Peyer's patch (tissue), 4 donors: ENCODE results near the gene RERE. TPM values are rescaled to one million over a fixed set of nuclear protein-coding genes. Genes with fewer than 3 reads are reported as not detected.

ENCODE experiments used
- DNase-seq, 3 donors: peaks; one replicate each; pipeline ENCODE4 v3.0.0-alpha.2; 2017 to 2019
- H3K27ac ChIP-seq, 4 donors: fragments of 200-600 bp; sonication (generic); one replicate each; pipeline ENCODE4 v1.5.1; 2016 to 2019
- H3K27me3 ChIP-seq, 2 donors: fragments of 200-600 bp; sonication (generic); one replicate each; pipeline ENCODE4 v1.5.1; 2019
- H3K36me3 ChIP-seq, 3 donors: fragments of 200-600 bp; sonication (generic); one replicate each; pipeline ENCODE4 v1.5.1; 2016 to 2019
- H3K4me1 ChIP-seq, 4 donors: fragments of 200-600 bp; sonication (generic); one replicate each; pipeline ENCODE4 v1.5.1; 2016 to 2019
- H3K4me3 ChIP-seq, 4 donors: fragments of 200-600 bp; sonication (generic); 1 replicate in 3 of 4; 2 replicates in 1 of 4; pipeline ENCODE4 v1.5.1; 2016 to 2019; ENCODE audit warnings: mild to moderate bottlenecking in 1 of 4
- H3K9me3 ChIP-seq, 4 donors: fragments of 200-600 bp; sonication (generic); one replicate each; pipeline ENCODE4 v1.5.1; 2016 to 2019; ENCODE audit warnings: mild to moderate bottlenecking in 1 of 4
- POLR2A ChIP-seq, 2 donors: fragments of 450-650 bp; IDR thresholded peaks; one replicate each; pipeline ENCODE4 v1.5.1; 2017; ENCODE audit warnings: antibody characterized with exemption in 2 of 2, mild to moderate bottlenecking in 2 of 2, moderate library complexity in 2 of 2
- total RNA-seq, 4 donors: library from RNA; depleted of rRNA; stranded (reverse); fragments of >200 nt; gene quantifications; one replicate each; pipeline ENCODE4 v1.1.0, GENCODE V29; 2016
- TF ChIP-seq, protein P1 (sequence below), 6 experiments: fragments of 450-650 bp in 4 of 6; fragments of 200-600 bp in 2 of 6; sonication (generic) in 1 of 6; IDR thresholded peaks; one replicate each; pipeline ENCODE4 v1.5.1; 2017 to 2019; ENCODE audit warnings: antibody characterized with exemption in 6 of 6, mild to moderate bottlenecking in 3 of 6, moderate library complexity in 1 of 6

Gene RERE
- total RNA-seq, 4 donors from 2014 or later: 98.5 to 528 (median 110) TPM

GRCh38 chr1:8680664-8681650 is 136.5 kb downstream of the RERE start:
- Histone ChIP-seq H3K9me3 (no peaks in the 10 kb centered on the region), H3K27ac (peak overlapping the region in 3 of 4 donors; percentile 4 to 23 (median 5)), H3K36me3 (no peaks in the 10 kb centered on the region), H3K4me1 (peaks cover 0 to 28% (median 1%) of the 10 kb centered on the region in 4 donors), H3K27me3 (no peaks in the 10 kb centered on the region), H3K4me3 (peak overlapping the region in 3 of 4 donors; percentile 7 to 42 (median 39))
- no peak for TF ChIP-seq POLR2A (IDR thresholded peaks at IDR 0.05)
- TF ChIP-seq, protein P1, sequence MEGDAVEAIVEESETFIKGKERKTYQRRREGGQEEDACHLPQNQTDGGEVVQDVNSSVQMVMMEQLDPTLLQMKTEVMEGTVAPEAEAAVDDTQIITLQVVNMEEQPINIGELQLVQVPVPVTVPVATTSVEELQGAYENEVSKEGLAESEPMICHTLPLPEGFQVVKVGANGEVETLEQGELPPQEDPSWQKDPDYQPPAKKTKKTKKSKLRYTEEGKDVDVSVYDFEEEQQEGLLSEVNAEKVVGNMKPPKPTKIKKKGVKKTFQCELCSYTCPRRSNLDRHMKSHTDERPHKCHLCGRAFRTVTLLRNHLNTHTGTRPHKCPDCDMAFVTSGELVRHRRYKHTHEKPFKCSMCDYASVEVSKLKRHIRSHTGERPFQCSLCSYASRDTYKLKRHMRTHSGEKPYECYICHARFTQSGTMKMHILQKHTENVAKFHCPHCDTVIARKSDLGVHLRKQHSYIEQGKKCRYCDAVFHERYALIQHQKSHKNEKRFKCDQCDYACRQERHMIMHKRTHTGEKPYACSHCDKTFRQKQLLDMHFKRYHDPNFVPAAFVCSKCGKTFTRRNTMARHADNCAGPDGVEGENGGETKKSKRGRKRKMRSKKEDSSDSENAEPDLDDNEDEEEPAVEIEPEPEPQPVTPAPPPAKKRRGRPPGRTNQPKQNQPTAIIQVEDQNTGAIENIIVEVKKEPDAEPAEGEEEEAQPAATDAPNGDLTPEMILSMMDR (IDR thresholded peaks at IDR 0.05): no peak
- DNase-seq: no peak

DNA sequence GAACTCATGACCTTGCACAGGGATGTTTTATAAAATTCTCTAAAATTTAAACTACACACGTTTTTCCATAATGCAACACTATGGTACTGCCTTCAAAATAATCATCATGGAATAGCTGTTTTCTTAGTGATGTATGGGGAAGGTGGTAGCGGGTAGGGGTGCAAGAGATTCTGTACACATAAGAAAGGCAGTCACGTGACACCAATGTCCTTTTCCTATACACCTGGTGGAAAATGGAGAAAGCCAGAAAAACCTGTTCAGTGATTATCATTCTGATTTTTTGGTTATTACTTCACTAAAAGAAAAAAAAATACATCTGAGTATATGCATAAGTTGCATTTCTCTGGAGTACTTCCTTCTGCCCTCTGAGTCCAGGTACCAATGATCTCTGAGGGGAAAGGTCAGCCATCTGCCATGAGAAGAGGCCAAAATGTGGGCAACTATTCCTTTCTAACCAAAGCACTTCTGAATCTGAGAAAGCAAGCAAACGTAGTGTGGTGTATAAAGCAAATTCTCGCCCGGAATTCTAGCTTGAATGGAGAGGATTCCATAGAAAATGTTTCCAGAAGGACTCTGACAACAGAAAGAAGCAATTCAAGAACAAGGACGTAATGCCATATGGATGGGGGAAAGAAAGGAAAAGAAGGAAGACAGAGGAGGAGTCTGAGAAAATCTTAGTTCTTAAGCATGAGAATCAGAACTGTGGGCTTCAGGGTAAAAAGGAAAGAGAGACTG is 137.3 kb downstream of the RERE start:
- DNase-seq: no peak
- H3K4me3 ChIP-seq: peak overlapping the region in 2 of 4 donors; percentile 7 to 39
- H3K27ac ChIP-seq: peak overlapping the region in 2 of 4 donors; percentile 4 to 23
- H3K27me3 ChIP-seq: no peaks in the 10 kb centered on the region
- H3K9me3 ChIP-seq: no peaks in the 10 kb centered on the region
- no peaks in the 10 kb centered on the region for H3K36me3 ChIP-seq
- TF ChIP-seq, protein P1 (IDR thresholded peaks at IDR 0.05): no peak
- no peak for TF ChIP-seq POLR2A (IDR thresholded peaks at IDR 0.05)
- H3K4me1 ChIP-seq: peaks cover 0 to 28% (median 1%) of the 10 kb centered on the region in 4 donors

GRCh38 chr1:8679395-8679800 is 138.0 kb downstream of the RERE start:
- no peak for DNase-seq
- no peak for TF ChIP-seq POLR2A (IDR thresholded peaks at IDR 0.05)
- TF ChIP-seq, protein P1 (IDR thresholded peaks at IDR 0.05): no peak
- Histone ChIP-seq H3K27ac (no peak overlapping the region), H3K9me3 (no peaks in the 10 kb centered on the region), H3K4me3 (no peak overlapping the region), H3K4me1 (peaks cover 0 to 28% (median 1%) of the 10 kb centered on the region in 4 donors), H3K27me3 (no peaks in the 10 kb centered on the region), H3K36me3 (no peaks in the 10 kb centered on the region)

DNA sequence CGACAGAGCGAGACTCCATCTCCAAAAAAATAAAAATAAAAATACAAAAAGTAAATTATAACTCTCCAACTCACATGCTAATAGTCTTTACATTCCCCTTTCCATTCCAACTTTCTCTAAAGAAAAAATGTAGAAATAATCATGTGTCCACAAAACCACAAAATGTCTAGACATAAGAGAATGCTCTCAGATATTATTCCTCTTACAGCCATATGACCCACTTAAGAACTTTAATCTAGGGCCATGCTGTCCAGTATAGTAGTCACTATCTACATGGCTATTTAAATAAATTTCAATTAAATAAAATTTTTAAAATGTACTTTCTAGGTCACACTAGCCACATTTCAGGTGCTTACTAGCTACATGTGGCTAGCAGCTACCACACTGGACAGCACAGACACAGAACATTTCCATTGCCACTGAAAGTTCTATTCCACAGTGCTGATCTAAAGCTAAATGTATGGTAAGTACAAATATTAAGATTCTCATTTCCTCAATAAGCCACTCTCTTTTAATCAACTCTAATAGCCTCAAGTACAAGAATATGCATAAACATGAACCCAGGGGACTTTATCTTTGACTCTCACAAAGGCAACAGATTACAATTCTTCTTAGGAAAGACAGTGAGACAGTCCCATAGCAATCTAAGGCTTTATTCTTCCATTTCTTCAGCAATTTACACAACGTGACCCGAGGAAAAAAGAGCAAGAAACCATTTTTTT is 138.6 kb downstream of the RERE start:
- Histone ChIP-seq H3K4me3 (no peak overlapping the region), H3K9me3 (no peaks in the 10 kb centered on the region), H3K36me3 (no peaks in the 10 kb centered on the region), H3K4me1 (peaks cover 0 to 28% (median 1%) of the 10 kb centered on the region in 4 donors), H3K27ac (no peak overlapping the region), H3K27me3 (no peaks in the 10 kb centered on the region)
- no peak for DNase-seq
- TF ChIP-seq POLR2A (IDR thresholded peaks at IDR 0.05): no peak
- TF ChIP-seq, protein P1 (IDR thresholded peaks at IDR 0.05): no peak

DNA sequence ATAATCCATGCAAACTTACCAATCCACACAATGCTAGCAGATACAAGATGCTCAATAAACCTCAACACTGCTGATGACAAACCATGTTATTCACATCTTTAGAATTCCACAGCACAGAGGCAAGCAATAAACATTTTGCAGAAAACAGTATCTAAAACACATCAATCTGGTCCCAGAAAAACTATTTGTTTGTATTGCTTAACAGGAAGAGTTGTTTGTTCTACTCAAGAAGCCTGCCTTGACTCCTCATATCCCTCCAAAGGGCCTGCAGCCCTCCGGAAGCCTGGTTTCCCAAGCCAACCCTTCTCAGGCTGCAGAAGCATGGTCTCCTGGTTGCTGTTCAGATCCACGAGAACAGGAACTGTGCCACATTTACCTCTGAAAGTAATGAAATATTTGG is 139.7 kb downstream of the RERE start:
- Histone ChIP-seq H3K27me3 (no peaks in the 10 kb centered on the region), H3K36me3 (no peaks in the 10 kb centered on the region), H3K27ac (no peak overlapping the region), H3K4me3 (no peak overlapping the region), H3K4me1 (peaks cover 0 to 28% (median 1%) of the 10 kb centered on the region in 4 donors), H3K9me3 (no peaks in the 10 kb centered on the region)
- no peak for DNase-seq
- no peak for TF ChIP-seq POLR2A (IDR thresholded peaks at IDR 0.05)
- TF ChIP-seq, protein P1 (IDR thresholded peaks at IDR 0.05): no peak
